A549 treated with RU486 at 1 μM for 4 hours (cell line): ENCODE data around the gene CLRN1. TPM values are rescaled to one million over a fixed set of nuclear protein-coding genes. Genes with fewer than 3 reads are reported as not detected.

ENCODE experiments used
- total RNA-seq: library from RNA; stranded (reverse); fragments of 200-300 nt; extraction: Qiagen RNA extraction; gene quantifications from 5 replicates; pipeline ENCODE4 v1.2.3, GENCODE V29; 2022; ENCODE audit warnings: low read depth

Gene CLRN1
- not detected in 5 replicates for total RNA-seq

GRCh38 chr3:150972366-150973071, at the start of gene CLRN1:
TSS of gene CLRN1 (minus strand) at chr3:150972727. CDS start at chr3:150972708, 19 bp downstream.

DNA sequence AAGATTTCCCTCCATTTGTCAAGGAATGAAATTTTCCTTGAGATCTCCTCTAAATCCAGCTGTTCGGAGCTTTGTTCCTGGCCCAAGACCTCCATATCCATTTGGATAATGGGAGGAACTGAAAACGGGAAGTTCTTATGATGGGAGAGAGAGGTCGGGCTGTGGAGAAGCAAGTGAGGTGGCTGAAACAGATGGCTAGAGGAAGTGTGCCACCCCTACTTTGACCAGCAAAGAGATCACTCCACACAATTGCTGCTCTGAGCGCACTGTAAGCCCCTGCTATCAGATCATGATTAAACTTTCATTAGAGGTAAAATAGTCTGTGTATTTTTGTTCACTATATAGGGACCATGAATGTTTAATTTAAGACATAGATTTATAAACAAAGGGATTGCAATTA, 67.2 kb downstream of the CLRN1 start, which contains the start of gene MINDY4B:
TSS of gene MINDY4B (minus strand) at position 101 of the 400 bp plus-strand sequence. CDS start at position 101, 0 bp downstream.

Other genes starting within 250 kb of the CLRN1 start
- gene SIAH2, start 209.6 kb downstream of the CLRN1 start, total RNA-seq, result 15.3 to 21.5 TPM (median 19.7 TPM) in 5 replicates
- gene MINDY4B, start 67.3 kb downstream of the CLRN1 start, total RNA-seq, result not detected in 5 replicates
- gene MED12L, start 112.9 kb upstream of the CLRN1 start, total RNA-seq, result 0.25 to 0.87 TPM (median 0.50 TPM) in 5 replicates
- not detected in 5 replicates for gene GPR171, start 230.5 kb upstream of the CLRN1 start, total RNA-seq